ENCODE data around the gene KRT79. TPM values are rescaled to one million over a fixed set of nuclear protein-coding genes. Genes with fewer than 3 reads are reported as not detected.

Gene KRT79
- total RNA-seq, 6 donors from 2014 or later, result 0.30 to 8.9 (median 1.3) TPM; not detected in 2

DNA sequence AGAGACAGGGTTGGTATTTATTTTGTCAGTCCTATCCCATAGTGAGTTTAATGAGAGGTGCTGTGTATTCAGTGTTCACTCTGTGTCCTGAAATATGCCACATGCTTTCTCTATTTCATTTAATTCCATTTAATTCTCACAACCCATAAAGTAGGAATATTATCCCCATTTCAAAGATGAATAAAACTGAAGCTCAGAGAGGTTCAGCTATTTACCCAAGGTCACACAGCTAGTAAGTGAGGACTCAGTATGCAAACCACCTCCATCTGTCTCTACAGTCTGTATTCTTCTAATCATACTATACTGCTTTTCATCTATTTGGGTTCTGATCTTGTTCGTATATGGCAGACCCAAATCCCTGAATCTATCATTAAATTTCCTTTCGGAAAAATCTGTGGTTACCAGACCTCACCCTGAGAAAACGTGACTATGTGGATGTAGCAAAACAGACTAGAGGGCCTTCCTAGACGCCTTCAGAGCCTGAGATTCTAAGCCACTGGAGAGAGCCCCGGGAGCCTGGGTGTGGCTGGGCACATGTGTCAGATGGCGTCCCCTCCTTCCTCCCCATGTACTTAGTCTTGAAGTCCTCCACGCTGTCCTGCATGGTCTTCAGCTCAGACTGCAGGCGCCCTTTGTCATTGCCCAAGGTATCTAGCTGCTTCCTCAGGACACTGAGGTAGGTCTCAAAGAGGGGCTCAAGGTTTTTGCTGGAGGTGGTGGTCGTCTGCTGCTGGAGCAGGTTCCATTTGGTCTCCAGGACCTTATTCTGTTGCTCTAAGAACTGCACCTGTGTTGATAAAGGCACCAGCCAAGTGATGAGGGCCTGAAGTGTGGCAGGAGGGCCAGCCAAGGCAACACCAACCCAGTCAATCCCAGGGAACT is 22.7 kb downstream of the KRT79 start:
- H3K27ac ChIP-seq, result no peak overlapping the region
- no peak overlapping the region for H3K4me3 ChIP-seq
- TF ChIP-seq POLR2A (IDR thresholded peaks at IDR 0.05), result no peak
- no peak for TF ChIP-seq POLR2AphosphoS5 (IDR thresholded peaks at IDR 0.05)
- TF ChIP-seq, protein P1, sequence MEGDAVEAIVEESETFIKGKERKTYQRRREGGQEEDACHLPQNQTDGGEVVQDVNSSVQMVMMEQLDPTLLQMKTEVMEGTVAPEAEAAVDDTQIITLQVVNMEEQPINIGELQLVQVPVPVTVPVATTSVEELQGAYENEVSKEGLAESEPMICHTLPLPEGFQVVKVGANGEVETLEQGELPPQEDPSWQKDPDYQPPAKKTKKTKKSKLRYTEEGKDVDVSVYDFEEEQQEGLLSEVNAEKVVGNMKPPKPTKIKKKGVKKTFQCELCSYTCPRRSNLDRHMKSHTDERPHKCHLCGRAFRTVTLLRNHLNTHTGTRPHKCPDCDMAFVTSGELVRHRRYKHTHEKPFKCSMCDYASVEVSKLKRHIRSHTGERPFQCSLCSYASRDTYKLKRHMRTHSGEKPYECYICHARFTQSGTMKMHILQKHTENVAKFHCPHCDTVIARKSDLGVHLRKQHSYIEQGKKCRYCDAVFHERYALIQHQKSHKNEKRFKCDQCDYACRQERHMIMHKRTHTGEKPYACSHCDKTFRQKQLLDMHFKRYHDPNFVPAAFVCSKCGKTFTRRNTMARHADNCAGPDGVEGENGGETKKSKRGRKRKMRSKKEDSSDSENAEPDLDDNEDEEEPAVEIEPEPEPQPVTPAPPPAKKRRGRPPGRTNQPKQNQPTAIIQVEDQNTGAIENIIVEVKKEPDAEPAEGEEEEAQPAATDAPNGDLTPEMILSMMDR (IDR thresholded peaks at IDR 0.05), result no peak
- no peak for TF ChIP-seq EP300 (IDR thresholded peaks at IDR 0.05)
- peaks cover 0 to 5% (median 0%) of the 10 kb centered on the region in 4 donors for H3K27me3 ChIP-seq
- DNase-seq, result no peak
- H3K4me1 ChIP-seq, result peaks cover 3 to 25% (median 18%) of the 10 kb centered on the region in 4 donors
- no peaks in the 10 kb centered on the region for H3K9me3 ChIP-seq
- 88 to 92% methylated on average over 7 to 9 of the region's 9 CpGs for WGBS, 2 donors
- no peaks in the 10 kb centered on the region for H3K36me3 ChIP-seq
- no peak for ATAC-seq (ENCODE audit: low FRiP score in 2 of 2)

DNA sequence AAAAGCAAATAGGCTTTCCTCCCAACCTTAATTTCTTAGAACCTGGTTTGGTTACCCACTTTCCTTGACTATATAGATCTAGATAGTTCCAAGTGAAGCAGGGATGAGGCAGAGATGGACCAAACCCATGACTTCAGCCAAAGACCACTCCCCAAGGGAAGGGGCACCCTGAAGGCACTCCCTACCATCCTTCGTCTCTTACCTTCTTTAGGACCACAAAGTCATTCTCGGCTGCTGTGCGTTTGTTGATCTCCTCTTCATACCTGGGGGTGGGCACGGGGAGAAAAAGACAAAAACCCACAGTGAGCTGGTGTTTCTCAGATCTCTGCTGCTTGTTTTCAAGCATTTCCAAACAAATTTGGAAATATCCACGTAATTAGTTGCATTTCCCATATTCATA is 23.6 kb downstream of the KRT79 start:
- no peak for ATAC-seq (ENCODE audit: low FRiP score in 2 of 2)
- H3K9me3 ChIP-seq, result no peaks in the 10 kb centered on the region
- H3K4me3 ChIP-seq, result no peak overlapping the region
- no peak for DNase-seq
- H3K27ac ChIP-seq, result no peak overlapping the region
- peaks cover 0 to 5% (median 0%) of the 10 kb centered on the region in 4 donors for H3K27me3 ChIP-seq
- H3K4me1 ChIP-seq, result peaks cover 3 to 20% (median 13%) of the 10 kb centered on the region in 4 donors
- no peaks in the 10 kb centered on the region for H3K36me3 ChIP-seq
- TF ChIP-seq POLR2A (IDR thresholded peaks at IDR 0.05), result no peak
- TF ChIP-seq, protein P1 (IDR thresholded peaks at IDR 0.05), result no peak
- no peak for TF ChIP-seq EP300 (IDR thresholded peaks at IDR 0.05)
- TF ChIP-seq POLR2AphosphoS5 (IDR thresholded peaks at IDR 0.05), result no peak
- WGBS, 2 donors, result 68 to 81% methylated on average over 5 of the region's 5 CpGs

DNA sequence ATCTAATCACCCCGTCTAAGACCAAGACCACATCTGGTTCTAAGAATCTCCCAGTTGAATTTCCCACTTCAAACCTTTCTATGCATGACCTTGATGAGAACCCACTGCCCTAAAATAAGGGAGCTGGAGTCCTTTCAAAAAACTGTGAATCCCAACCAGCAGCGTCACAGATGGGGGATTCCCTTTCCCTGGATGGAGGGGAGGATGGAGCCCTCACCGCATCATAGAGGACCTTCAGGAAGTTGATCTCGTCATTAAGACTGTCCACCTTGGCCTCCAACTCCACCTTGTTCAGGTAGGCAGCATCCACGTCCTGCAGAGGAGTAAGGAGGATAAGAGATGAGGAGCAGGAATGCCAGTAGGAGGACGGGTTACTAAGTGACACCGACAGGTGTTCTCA is 24.9 kb downstream of the KRT79 start:
- Histone ChIP-seq H3K27ac (no peak overlapping the region), H3K36me3 (no peaks in the 10 kb centered on the region), H3K27me3 (peaks cover 0 to 5% (median 0%) of the 10 kb centered on the region in 4 donors), H3K4me3 (no peak overlapping the region), H3K4me1 (peaks cover 2 to 10% (median 7%) of the 10 kb centered on the region in 4 donors), H3K9me3 (no peaks in the 10 kb centered on the region)
- DNase-seq, result no peak
- WGBS, 2 donors, result 81 to 82% methylated on average over 7 of the region's 7 CpGs
- ATAC-seq (ENCODE audit: low FRiP score in 2 of 2), result no peak
- TF ChIP-seq, protein P1 (IDR thresholded peaks at IDR 0.05), result no peak
- TF ChIP-seq POLR2A (IDR thresholded peaks at IDR 0.05) (no peak), POLR2AphosphoS5 (IDR thresholded peaks at IDR 0.05) (no peak), EP300 (IDR thresholded peaks at IDR 0.05) (no peak)

DNA sequence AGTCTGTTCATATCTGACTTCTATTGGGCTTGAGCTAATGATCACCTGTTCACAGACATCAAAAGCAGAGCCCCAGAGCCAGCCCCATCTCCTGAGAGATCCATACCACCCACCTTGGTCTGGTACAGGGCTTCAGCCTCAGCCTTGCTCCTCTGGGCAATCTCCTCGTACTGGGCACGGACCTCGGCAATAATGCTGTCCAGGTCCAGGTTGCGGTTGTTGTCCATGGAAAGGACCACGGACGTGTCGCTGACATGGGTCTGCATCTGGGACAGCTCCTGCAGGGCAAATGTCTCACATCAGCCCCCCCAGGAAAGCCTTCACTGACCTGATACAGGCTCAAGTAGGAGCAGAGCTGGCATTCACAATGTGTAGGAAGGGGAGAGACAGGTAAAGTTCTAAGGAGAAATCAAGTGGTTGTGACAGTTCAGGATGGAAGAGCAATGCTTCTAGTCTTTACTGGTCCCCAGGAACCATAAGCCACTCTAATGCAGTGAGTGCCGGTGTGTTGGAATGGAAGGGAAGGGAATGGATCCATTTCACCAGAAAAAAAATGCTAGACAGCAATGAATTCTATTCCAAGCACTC is 25.4 kb downstream of the KRT79 start:
- Histone ChIP-seq H3K4me1 (peaks cover 0 to 5% (median 2%) of the 10 kb centered on the region in 4 donors), H3K36me3 (no peaks in the 10 kb centered on the region), H3K27ac (no peak overlapping the region), H3K9me3 (no peaks in the 10 kb centered on the region), H3K4me3 (no peak overlapping the region), H3K27me3 (peaks cover 0 to 5% (median 0%) of the 10 kb centered on the region in 4 donors)
- 89% methylated on average over 5 to 8 of the region's 8 CpGs for WGBS, 2 donors
- no peak for ATAC-seq (ENCODE audit: low FRiP score in 2 of 2)
- no peak for DNase-seq
- TF ChIP-seq POLR2AphosphoS5 (IDR thresholded peaks at IDR 0.05) (no peak), POLR2A (IDR thresholded peaks at IDR 0.05) (no peak), EP300 (IDR thresholded peaks at IDR 0.05) (no peak)
- TF ChIP-seq, protein P1 (IDR thresholded peaks at IDR 0.05), result no peak
